Fibroblast of lung (primary cell): ENCODE results near the gene SSBP3.

Experiments used
- CTCF ChIP-seq, 2 donors: IDR thresholded peaks in 1 of 2; conservative IDR thresholded peaks in 1 of 2; 1 replicate in 1 of 2; 2 replicates in 1 of 2; pipeline ENCODE4 v1.5.1; 2011 to 2012; ENCODE audit warnings: low read length in 2 of 2, control low read depth in 1 of 2, inconsistent platforms in 1 of 2, low read depth in 1 of 2, mild to moderate bottlenecking in 1 of 2
- EZH2 ChIP-seq: IDR thresholded peaks from 2 replicates; pipeline ENCODE4 v1.5.1; 2012; ENCODE audit warnings: low read length, control low read depth, mild to moderate bottlenecking; ENCODE audit errors: missing control alignments

- TF ChIP-seq CTCF (conservative IDR thresholded peaks at IDR 0.05 in 1 of 2, IDR thresholded peaks at IDR 0.05 in 1 of 2; ENCODE audit: low read depth in 1 of 2, low read length in 2 of 2) (no peak), EZH2 (no peak)
Measured at GRCh38 chr1:54342288-54342687, 63.9 kb downstream of the SSBP3 start.
